ENCODE measurements around the gene CDH13.
"Not testable (repeated sequence)": the region's sequence is repeated elsewhere in the genome, so short reads cannot be mapped to it uniquely, and the experiment has no call there.

The CDH13 gene

DNA sequence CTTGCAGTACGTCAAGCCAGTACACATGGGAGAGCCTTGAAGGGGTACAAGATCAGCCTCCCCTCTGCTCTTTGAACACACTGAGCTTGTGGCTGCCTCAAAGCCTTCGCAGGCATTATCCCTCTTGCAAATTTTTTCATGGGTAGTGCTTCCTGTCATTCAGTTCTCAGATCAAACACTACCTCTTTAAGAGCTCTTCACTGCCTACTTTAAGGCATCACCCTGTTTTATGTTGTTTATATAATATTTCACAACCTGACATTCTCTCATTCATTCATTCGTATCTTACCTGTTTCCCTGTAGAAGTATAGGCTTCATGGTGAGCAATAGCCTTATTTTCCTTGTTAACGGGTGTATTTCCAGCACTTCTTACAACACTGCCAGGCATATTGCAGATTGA lies 269.1 kb downstream of the CDH13 start:
- intact Hi-C loops (cut with micrococcal nuclease), result no loop called here
- Mint-ChIP-seq H3K4me1 (ENCODE audit: low read depth) (no peaks in the 10 kb centered on the region), H3K27ac (no peak overlapping the region)

DNA sequence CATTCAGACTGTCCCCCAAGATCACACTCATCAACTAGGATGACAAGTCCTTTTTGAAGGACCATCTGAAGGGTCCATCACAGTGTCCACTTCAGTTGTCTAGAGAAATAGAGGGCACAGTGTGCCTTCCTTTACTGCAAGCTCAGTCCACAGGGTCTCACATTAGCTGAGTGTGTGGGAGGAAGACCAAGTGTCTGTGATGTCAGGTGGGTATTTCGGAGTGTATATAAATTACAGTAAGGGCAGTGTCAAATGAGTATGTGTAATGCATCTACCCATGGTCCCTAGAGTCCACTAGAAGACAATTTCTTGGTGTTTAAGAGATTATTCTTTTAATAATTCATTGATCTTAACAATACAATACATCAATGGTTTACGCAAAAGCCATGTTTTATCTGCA lies 272.2 kb downstream of the CDH13 start:
- Mint-ChIP-seq H3K27me3 (no peaks in the 10 kb centered on the region), H3K27ac (no peak overlapping the region), H3K9me3 (no peaks in the 10 kb centered on the region), H3K36me3 (ENCODE audit: low read depth) (no peaks in the 10 kb centered on the region), H3K4me1 (ENCODE audit: low read depth) (no peaks in the 10 kb centered on the region), H3K4me3 (no peak overlapping the region)
- intact Hi-C loops (cut with micrococcal nuclease), result no loop called here

More for the DNA sequence above, 269.1 kb downstream of the CDH13 start:
- Mint-ChIP-seq H3K9me3 (no peaks in the 10 kb centered on the region), H3K4me3 (no peak overlapping the region), H3K27me3 (no peaks in the 10 kb centered on the region), H3K36me3 (ENCODE audit: low read depth) (no peaks in the 10 kb centered on the region)

DNA sequence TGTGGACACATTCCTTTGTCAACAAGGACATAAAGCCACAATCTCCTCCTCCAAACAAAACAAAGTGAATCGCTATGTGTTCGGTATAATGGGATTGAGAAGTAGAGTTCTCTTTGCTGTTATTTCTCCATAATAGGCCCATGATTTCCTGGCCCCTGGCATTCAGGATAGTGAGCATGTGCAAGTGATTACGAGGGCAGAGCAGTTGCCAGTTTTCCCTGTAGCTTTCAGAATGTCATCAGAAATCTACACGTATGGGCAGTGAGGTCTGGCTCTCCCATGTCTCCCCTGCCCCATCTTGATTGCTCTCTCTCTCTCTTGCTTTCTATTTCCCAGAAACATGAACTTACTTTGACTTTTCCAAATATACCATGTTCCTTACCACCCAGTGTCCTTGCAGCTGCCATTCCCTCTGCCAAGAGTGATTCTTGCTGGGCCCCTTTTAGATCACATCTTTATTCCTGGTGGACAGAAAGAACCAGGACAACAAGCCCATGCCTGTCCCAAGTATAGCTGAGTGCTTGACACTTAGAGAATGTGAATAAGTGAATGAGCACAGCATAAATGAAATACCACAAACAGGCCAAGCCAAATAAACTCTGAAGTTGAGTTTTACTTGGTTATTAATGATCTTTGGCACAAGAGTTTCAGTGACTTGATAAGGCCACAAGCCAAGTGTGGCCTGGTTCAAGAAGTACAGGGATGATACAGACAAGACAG lies 273.1 kb downstream of the CDH13 start:
- Mint-ChIP-seq H3K36me3 (ENCODE audit: low read depth) (no peaks in the 10 kb centered on the region), H3K4me3 (no peak overlapping the region), H3K9me3 (no peaks in the 10 kb centered on the region), H3K27me3 (no peaks in the 10 kb centered on the region), H3K27ac (no peak overlapping the region), H3K4me1 (ENCODE audit: low read depth) (no peaks in the 10 kb centered on the region)
- intact Hi-C loops (cut with micrococcal nuclease), result no loop called here

- no peak overlapping the region for H3K27ac Mint-ChIP-seq
- H3K27me3 Mint-ChIP-seq, result no peaks in the 10 kb centered on the region
- intact Hi-C loops (cut with micrococcal nuclease), result no loop called here
- H3K9me3 Mint-ChIP-seq, result no peaks in the 10 kb centered on the region
- H3K4me3 Mint-ChIP-seq, result no peak overlapping the region
- no peaks in the 10 kb centered on the region for H3K36me3 Mint-ChIP-seq (ENCODE audit: low read depth)
- no peaks in the 10 kb centered on the region for H3K4me1 Mint-ChIP-seq (ENCODE audit: low read depth)
These were observed 273.8 kb downstream of the CDH13 start for GRCh38 chr16:82900559-82900958.

DNA sequence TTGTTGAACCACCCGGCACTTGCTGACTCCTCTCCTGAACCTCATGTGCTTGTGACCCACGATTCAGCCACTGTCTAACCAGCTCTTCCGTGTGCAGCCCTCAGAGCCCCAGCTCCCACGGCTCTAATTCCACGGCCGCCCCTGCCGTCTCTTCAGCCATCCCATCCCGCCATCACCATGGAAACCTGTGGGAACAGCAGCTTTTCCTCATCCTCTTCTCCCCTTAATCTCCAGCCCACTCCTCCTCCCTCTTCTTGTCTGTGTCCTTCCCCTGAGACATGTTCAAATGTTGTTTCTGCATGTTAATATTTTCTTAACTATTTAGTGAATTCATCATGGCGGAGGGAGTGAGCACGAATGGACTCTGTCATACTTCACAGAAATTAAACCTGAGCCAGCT lies 285.2 kb downstream of the CDH13 start:
- Mint-ChIP-seq H3K4me3 (no peak overlapping the region), H3K27ac (no peak overlapping the region), H3K4me1 (ENCODE audit: low read depth) (no peaks in the 10 kb centered on the region), H3K9me3 (peaks cover 9% of the 10 kb centered on the region), H3K27me3 (peaks cover 2% of the 10 kb centered on the region), H3K36me3 (ENCODE audit: low read depth) (no peaks in the 10 kb centered on the region)
- intact Hi-C loops (cut with micrococcal nuclease), result no loop called here

- peaks cover 6% of the 10 kb centered on the region for H3K27me3 Mint-ChIP-seq
- H3K27ac Mint-ChIP-seq, result no peak overlapping the region
- H3K4me1 Mint-ChIP-seq (ENCODE audit: low read depth), result no peaks in the 10 kb centered on the region
- peaks cover 9% of the 10 kb centered on the region for H3K9me3 Mint-ChIP-seq
- no peak overlapping the region for H3K4me3 Mint-ChIP-seq
- no peaks in the 10 kb centered on the region for H3K36me3 Mint-ChIP-seq (ENCODE audit: low read depth)
- intact Hi-C loops (cut with micrococcal nuclease), result no loop called here
These were observed 288.5 kb downstream of the CDH13 start for GRCh38 chr16:82915139-82915824.

DNA sequence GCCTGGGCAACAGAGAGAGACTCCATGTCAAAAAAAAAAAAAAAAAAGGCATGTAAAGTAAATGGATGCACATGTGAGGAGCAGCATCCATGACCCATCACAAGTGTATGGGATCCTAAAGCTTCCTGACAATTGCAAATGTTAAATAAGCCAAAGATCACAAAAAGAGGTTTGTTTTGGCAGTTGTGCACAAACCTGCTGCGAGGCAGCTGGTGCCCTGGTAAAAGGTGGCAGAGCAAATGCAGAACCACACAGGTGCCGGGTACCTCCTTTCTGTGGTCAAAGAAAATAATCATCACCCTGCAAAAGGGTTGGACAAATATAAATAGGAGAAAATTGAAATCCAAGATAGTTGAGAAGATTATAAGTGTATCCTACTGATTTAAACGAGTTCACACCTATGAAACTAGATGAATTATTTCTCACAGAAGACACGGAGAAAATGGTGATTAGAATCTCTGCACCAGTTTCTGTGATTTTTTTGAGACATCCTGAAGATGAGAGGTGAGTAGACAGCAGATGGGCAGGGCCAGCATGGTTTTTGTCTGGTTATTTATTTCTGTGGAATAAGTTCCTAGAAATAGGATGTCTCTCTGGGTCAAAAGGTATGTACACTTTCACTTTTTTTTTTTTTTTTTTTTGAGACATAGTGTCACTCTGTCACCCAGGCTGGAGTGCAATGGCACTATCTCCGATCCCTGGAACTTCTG lies 291.3 kb downstream of the CDH13 start:
- H3K9me3 Mint-ChIP-seq, result no peaks in the 10 kb centered on the region
- no peak overlapping the region for H3K4me3 Mint-ChIP-seq
- H3K27ac Mint-ChIP-seq, result no peak overlapping the region
- intact Hi-C loops (cut with micrococcal nuclease), result no loop called here
- no peaks in the 10 kb centered on the region for H3K36me3 Mint-ChIP-seq (ENCODE audit: low read depth)
- peaks cover 6% of the 10 kb centered on the region for H3K27me3 Mint-ChIP-seq
- H3K4me1 Mint-ChIP-seq (ENCODE audit: low read depth), result no peaks in the 10 kb centered on the region

DNA sequence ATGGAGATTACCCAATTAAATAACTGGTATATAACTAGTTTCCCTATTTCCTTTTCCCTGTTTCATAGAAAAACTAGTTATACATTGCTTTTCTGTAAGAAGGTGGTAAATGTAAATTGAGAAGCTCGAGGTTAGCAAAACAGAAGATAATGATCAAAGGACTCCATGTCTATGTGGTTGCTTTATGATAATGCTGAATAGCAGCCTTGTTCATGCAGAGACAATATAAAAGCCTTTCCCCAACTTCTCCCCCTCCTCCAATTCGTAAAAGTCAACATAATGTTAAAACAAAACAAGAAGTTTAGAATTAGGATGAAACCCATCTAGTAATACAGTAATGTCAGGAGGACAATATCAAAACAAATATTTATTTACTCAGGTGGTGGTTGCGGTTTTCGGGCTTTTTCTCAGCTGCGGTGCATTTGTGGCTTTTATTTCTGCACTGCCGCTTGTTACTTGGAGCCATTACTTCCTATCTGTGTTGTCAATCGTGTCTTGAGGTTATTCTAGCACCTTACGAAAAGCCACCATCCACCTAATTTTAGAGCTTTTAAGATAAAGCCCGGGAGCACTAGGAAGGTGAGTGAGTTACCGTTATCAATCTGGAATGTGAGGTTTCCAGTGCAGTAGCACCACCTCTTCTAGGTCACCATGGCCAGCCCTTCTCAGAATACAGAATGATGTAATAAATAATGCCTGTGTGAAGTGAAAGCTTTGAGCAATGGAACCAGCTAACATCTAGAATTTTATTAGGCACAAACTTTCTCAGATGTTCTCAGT lies 297.5 kb downstream of the CDH13 start:
- Mint-ChIP-seq H3K9me3 (peaks cover 13% of the 10 kb centered on the region), H3K4me3 (no peak overlapping the region), H3K36me3 (ENCODE audit: low read depth) (no peaks in the 10 kb centered on the region), H3K4me1 (ENCODE audit: low read depth) (no peaks in the 10 kb centered on the region), H3K27ac (no peak overlapping the region), H3K27me3 (peaks cover 5% of the 10 kb centered on the region)
- intact Hi-C loops (cut with micrococcal nuclease), result no loop called here

DNA sequence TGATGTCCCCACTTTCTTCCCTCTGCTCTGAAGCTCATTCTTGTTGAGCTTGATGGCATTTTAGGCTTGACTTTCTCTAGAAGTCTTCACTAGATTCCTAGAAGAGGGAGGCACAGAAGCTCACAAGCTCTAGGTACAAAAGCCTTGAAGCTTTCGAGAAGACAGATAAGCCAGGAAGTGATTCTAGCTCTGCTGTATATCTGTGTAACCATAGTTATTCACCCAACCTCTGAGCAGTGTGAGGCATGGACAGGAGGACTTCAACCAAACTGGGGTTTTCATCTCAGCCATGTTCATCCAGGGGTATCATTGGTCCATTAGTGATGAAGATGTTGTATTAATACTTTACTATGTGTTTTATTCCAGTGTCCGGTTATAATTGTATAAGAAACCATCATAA lies 299.7 kb downstream of the CDH13 start:
- H3K27me3 Mint-ChIP-seq, result peaks cover 5% of the 10 kb centered on the region
- no peaks in the 10 kb centered on the region for H3K36me3 Mint-ChIP-seq (ENCODE audit: low read depth)
- H3K27ac Mint-ChIP-seq, result no peak overlapping the region
- intact Hi-C loops (cut with micrococcal nuclease), result no loop called here
- no peak overlapping the region for H3K4me3 Mint-ChIP-seq
- peaks cover 18% of the 10 kb centered on the region for H3K9me3 Mint-ChIP-seq
- H3K4me1 Mint-ChIP-seq (ENCODE audit: low read depth), result no peaks in the 10 kb centered on the region

GRCh38 chr16:82933933-82934332 lies 307.2 kb downstream of the CDH13 start:
- H3K27me3 Mint-ChIP-seq; intact Hi-C loops (cut with micrococcal nuclease); H3K4me3 Mint-ChIP-seq; H3K4me1 Mint-ChIP-seq (ENCODE audit: low read depth); H3K27ac Mint-ChIP-seq; H3K36me3 Mint-ChIP-seq (ENCODE audit: low read depth): not testable (repeated sequence)
- peaks cover 48% of the 10 kb centered on the region for H3K9me3 Mint-ChIP-seq

DNA sequence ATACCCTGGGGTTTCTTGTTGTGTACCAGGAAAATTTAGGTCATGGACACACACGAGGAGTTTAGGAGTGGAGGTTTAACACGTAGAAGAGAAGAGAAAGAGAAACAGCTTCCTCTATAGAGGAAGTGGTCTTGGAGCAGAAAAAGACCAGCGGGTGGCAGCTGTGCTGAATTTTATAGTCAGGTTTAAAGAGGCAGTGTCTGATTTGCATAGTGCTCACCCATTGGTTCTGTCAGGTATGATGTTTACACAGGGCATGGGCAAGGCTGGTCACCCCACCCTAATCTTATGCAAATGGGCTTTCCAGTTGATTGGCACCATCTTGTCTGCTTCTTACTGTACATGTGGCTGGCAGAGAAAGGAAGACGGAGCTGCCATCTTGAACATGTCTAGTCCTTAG lies 309.0 kb downstream of the CDH13 start:
- no peaks in the 10 kb centered on the region for H3K36me3 Mint-ChIP-seq (ENCODE audit: low read depth)
- H3K4me3 Mint-ChIP-seq, result no peak overlapping the region
- no peaks in the 10 kb centered on the region for H3K4me1 Mint-ChIP-seq (ENCODE audit: low read depth)
- no peaks in the 10 kb centered on the region for H3K27me3 Mint-ChIP-seq
- intact Hi-C loops (cut with micrococcal nuclease), result no loop called here
- H3K27ac Mint-ChIP-seq, result no peak overlapping the region
- H3K9me3 Mint-ChIP-seq, result peaks cover 48% of the 10 kb centered on the region

DNA sequence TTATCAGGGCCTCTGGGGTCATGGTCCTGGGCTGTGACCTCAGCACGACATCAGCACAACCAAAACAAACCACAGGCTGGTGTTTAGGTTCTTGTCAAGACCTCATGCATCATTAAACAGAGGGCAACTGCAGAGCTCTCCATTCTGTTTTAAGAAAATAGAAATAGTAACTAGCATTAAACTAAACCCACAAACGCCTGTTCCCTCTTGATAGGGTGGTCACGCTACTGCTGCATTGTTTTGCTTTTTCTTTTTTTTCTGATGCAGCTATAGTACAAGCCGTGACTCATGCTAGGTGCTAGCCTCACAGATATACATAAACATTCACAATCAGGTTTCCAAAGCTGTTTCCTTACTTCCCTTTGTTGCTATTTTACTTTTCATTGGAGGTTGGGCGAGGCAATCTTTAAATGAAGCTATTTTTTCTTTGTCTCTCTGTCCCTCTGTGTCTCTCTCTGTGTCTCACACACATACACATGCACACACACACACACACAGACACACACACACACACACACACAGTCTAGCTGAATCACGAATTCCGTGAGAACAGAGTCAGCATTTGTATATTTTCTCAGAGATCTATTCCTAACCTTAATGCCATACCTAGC lies 310.3 kb downstream of the CDH13 start:
- intact Hi-C loops (cut with micrococcal nuclease), result no loop called here

DNA sequence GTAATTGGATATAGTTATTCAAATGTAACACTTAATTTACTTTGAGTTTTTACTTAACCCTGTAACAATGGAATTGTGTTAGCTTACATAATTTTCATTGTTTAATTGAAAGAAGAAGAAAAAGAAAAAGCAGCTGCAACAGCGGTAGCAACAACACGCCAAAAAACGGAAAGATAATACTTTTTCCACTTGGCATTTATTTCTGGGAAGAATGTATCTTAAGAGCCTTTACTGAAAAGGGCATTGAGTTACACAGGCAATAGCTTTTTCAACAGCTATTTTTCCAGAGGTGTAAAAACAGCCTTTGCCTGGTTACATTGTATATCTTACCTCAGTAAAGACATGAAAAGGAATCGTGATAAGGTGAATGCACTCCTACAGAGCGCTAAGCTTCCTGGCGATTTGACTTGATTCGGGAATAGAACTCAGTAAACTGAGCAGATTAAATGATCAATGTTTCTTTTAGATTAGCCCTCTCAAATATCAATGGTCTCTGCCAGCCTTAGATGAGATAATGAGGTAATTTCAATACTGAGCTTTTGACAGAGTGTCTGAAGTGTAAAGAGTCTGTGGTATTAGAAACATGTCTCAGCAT lies 311.3 kb downstream of the CDH13 start:
- H3K4me3 Mint-ChIP-seq, result no peak overlapping the region
- H3K27ac Mint-ChIP-seq, result no peak overlapping the region
- intact Hi-C loops (cut with micrococcal nuclease), result no loop called here
- peaks cover 5% of the 10 kb centered on the region for H3K4me1 Mint-ChIP-seq (ENCODE audit: low read depth)
- no peaks in the 10 kb centered on the region for H3K27me3 Mint-ChIP-seq
- peaks cover 47% of the 10 kb centered on the region for H3K9me3 Mint-ChIP-seq
- no peaks in the 10 kb centered on the region for H3K36me3 Mint-ChIP-seq (ENCODE audit: low read depth)

More for the DNA sequence above, 310.3 kb downstream of the CDH13 start:
- Mint-ChIP-seq H3K4me1 (ENCODE audit: low read depth) (peaks cover 5% of the 10 kb centered on the region), H3K27me3 (no peaks in the 10 kb centered on the region), H3K36me3 (ENCODE audit: low read depth) (no peaks in the 10 kb centered on the region), H3K27ac (no peak overlapping the region), H3K9me3 (peaks cover 52% of the 10 kb centered on the region), H3K4me3 (no peak overlapping the region)
